Progenitor cell of endocrine pancreas (in vitro differentiated cells): ENCODE results near the gene ELAC2. TPM values are rescaled to one million over a fixed set of nuclear protein-coding genes. Genes with fewer than 3 reads are reported as not detected.

ENCODE experiments used
- DNase-seq: peaks from one replicate; pipeline ENCODE4 v3.0.0; 2021; ENCODE audit warnings: low spot score; ENCODE audit not compliant: unreplicated experiment
- H3K27ac Mint-ChIP-seq: 2 replicates; pipeline ENCODE4 v1.8.0; 2021; ENCODE audit warnings: mild to moderate bottlenecking, moderate library complexity, mixed read lengths
- H3K27me3 Mint-ChIP-seq: 2 replicates; pipeline ENCODE4 v1.8.0; 2021; ENCODE audit warnings: mixed read lengths
- H3K36me3 Mint-ChIP-seq: 2 replicates; pipeline ENCODE4 v1.8.0; 2022; ENCODE audit warnings: mixed read lengths; ENCODE audit not compliant: insufficient read depth
- H3K4me1 Mint-ChIP-seq: 2 replicates; pipeline ENCODE4 v1.8.0; 2021; ENCODE audit warnings: low read depth, mixed read lengths
- H3K4me3 Mint-ChIP-seq: 2 replicates; pipeline ENCODE4 v1.8.0; 2021; ENCODE audit warnings: low read depth, mild to moderate bottlenecking, moderate library complexity, mixed read lengths
- H3K9me3 Mint-ChIP-seq: 2 replicates; pipeline ENCODE4 v1.8.0; 2021; ENCODE audit warnings: low read depth, mixed read lengths
- CTCF ChIP-seq: fragments of 200-600 bp; sonication (generic); IDR thresholded peaks from one replicate; pipeline ENCODE4 v1.5.0; 2021; ENCODE audit warnings: antibody characterized with exemption, mild to moderate bottlenecking; ENCODE audit not compliant: unreplicated experiment
- total RNA-seq: library from RNA; stranded (reverse); gene quantifications from 2 replicates; pipeline ENCODE4 v1.2.1, GENCODE V29; 2021

The ELAC2 gene
- total RNA-seq, 1 donor from 2014 or later, result 74.4 TPM

- Mint-ChIP-seq H3K27me3 (no peaks in the 10 kb centered on the region), H3K9me3 (no peaks in the 10 kb centered on the region), H3K4me1 (no peaks in the 10 kb centered on the region), H3K36me3 (peaks cover 9% of the 10 kb centered on the region), H3K4me3 (no peak overlapping the region), H3K27ac (no peak overlapping the region)
- no peak for DNase-seq
- no peak for TF ChIP-seq CTCF
Observed at GRCh38 chr17:12965988-12966387, 51.8 kb downstream of the ELAC2 start.

GRCh38 chr17:12964840-12965239 lies 53.0 kb downstream of the ELAC2 start:
- TF ChIP-seq CTCF, result no peak
- no peak overlapping the region for H3K27ac Mint-ChIP-seq
- H3K9me3 Mint-ChIP-seq, result no peaks in the 10 kb centered on the region
- no peaks in the 10 kb centered on the region for H3K4me1 Mint-ChIP-seq
- no peak overlapping the region for H3K4me3 Mint-ChIP-seq
- DNase-seq, result no peak
- H3K36me3 Mint-ChIP-seq, result peaks cover 9% of the 10 kb centered on the region
- H3K27me3 Mint-ChIP-seq, result no peaks in the 10 kb centered on the region

- TF ChIP-seq CTCF, result no peak
- no peak for DNase-seq
- H3K27me3 Mint-ChIP-seq, result no peaks in the 10 kb centered on the region
- no peaks in the 10 kb centered on the region for H3K4me1 Mint-ChIP-seq
- no peak overlapping the region for H3K4me3 Mint-ChIP-seq
- peaks cover 12% of the 10 kb centered on the region for H3K36me3 Mint-ChIP-seq
- no peak overlapping the region for H3K27ac Mint-ChIP-seq
- H3K9me3 Mint-ChIP-seq, result no peaks in the 10 kb centered on the region
Observed at GRCh38 chr17:12964162-12964561, 53.7 kb downstream of the ELAC2 start.

- no peak overlapping the region for H3K4me3 Mint-ChIP-seq
- no peak overlapping the region for H3K27ac Mint-ChIP-seq
- no peaks in the 10 kb centered on the region for H3K4me1 Mint-ChIP-seq
- no peak for DNase-seq
- no peaks in the 10 kb centered on the region for H3K27me3 Mint-ChIP-seq
- no peak for TF ChIP-seq CTCF
- H3K36me3 Mint-ChIP-seq, result peaks cover 15% of the 10 kb centered on the region
- H3K9me3 Mint-ChIP-seq, result no peaks in the 10 kb centered on the region
Observed at GRCh38 chr17:12963505-12963904, 54.3 kb downstream of the ELAC2 start.

GRCh38 chr17:12961655-12962054 lies 56.2 kb downstream of the ELAC2 start:
- no peak for DNase-seq
- no peak overlapping the region for H3K4me3 Mint-ChIP-seq
- H3K27me3 Mint-ChIP-seq, result no peaks in the 10 kb centered on the region
- peaks cover 30% of the 10 kb centered on the region for H3K36me3 Mint-ChIP-seq
- H3K9me3 Mint-ChIP-seq, result peaks cover 4% of the 10 kb centered on the region
- no peaks in the 10 kb centered on the region for H3K4me1 Mint-ChIP-seq
- H3K27ac Mint-ChIP-seq, result no peak overlapping the region
- no peak for TF ChIP-seq CTCF
